ENCODE data around the gene CALN1.

Gene CALN1

GRCh38 chr7:72114129-72114528 is 298.0 kb downstream of the CALN1 start (continued):
- TF ChIP-seq OVOL3 (tag by site-specific recombination; IDR thresholded peaks at IDR 0.05) (no peak), ZNF211 (tag by site-specific recombination; IDR thresholded peaks at IDR 0.05; ENCODE audit: low read depth) (no peak), ZNF24 (tag by site-specific recombination; IDR thresholded peaks at IDR 0.05) (no peak)
- TF ChIP-seq, protein P1, sequence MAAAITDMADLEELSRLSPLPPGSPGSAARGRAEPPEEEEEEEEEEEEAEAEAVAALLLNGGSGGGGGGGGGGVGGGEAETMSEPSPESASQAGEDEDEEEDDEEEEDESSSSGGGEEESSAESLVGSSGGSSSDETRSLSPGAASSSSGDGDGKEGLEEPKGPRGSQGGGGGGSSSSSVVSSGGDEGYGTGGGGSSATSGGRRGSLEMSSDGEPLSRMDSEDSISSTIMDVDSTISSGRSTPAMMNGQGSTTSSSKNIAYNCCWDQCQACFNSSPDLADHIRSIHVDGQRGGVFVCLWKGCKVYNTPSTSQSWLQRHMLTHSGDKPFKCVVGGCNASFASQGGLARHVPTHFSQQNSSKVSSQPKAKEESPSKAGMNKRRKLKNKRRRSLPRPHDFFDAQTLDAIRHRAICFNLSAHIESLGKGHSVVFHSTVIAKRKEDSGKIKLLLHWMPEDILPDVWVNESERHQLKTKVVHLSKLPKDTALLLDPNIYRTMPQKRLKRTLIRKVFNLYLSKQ (tag by site-specific recombination; IDR thresholded peaks at IDR 0.05; ENCODE audit: borderline replicate concordance), result no peak

DNA sequence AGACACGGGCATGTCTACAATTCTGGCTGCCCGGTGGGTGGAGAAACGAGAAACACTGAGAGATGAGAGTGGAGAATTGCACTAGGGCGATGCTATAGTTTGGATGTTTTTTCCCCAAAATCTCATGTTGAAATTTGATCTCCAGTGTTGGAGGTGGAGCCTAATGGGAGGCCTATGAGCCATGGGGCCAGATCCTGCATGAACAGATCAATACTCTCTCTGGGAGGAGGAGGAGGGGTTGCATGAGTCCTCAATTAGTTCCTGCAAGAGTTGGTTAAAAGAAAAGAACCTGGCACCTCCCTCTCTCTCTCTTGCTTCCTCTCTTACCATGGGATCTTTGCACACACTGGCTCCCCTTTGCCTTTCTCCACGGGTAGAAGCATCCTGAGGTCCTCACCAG is 299.1 kb downstream of the CALN1 start:
- H3K4me3 ChIP-seq (ENCODE audit: low read depth, low read length), result no peak overlapping the region
- CTCF ChIA-PET, result no interaction called here
- POLR2A ChIA-PET, result no interaction called here
- no peaks in the 10 kb centered on the region for H3K9me3 ChIP-seq (ENCODE audit: control insufficient read depth, insufficient read depth, low read depth, low read length)
- TF ChIP-seq ZNF341 (tag by site-specific recombination; IDR thresholded peaks at IDR 0.05; ENCODE audit: low read depth) (no peak), ZNF324 (tag by site-specific recombination; IDR thresholded peaks at IDR 0.05) (no peak)
- H3K27ac ChIP-seq (ENCODE audit: extremely low read depth, low read depth, low read length), result no peak overlapping the region
- H3K36me3 ChIP-seq (ENCODE audit: control insufficient read depth in 2 of 2, insufficient read depth in 1 of 2, low read length in 2 of 2), result no peaks in the 10 kb centered on the region
- H3K4me1 ChIP-seq (ENCODE audit: control insufficient read depth, insufficient read depth, low read length), result no peaks in the 10 kb centered on the region

DNA sequence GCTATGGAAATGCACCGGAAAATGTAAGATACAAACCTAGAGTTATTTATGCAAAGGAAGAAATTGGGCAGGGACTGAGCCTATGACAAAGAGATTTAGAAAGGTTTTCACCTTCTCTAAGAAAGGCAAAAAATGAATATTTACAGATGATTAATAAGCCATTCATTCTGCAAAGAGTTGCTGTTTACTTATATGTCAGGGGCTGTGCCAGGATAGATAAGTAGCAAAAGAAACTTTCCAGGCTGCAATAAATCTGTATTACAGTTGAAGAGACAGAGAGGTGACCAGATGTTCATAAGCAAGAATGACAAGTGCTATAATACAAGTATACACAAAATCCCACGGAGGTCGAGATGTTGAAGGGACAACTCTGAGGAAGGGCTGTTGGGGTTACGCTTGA is 299.6 kb downstream of the CALN1 start:
- no peaks in the 10 kb centered on the region for H3K9me3 ChIP-seq (ENCODE audit: control insufficient read depth, insufficient read depth, low read depth, low read length)
- TF ChIP-seq ZNF37A (tag by site-specific recombination; IDR thresholded peaks at IDR 0.05) (no peak), HOXC10 (CRISPR knock-in tag; IDR thresholded peaks at IDR 0.05) (no peak), SP2 (tag by site-specific recombination; IDR thresholded peaks at IDR 0.05) (no peak), SCRT2 (tag by site-specific recombination; IDR thresholded peaks at IDR 0.05) (no peak), ZNF133 (tag by site-specific recombination; IDR thresholded peaks at IDR 0.05) (no peak), ZNF174 (tag by site-specific recombination; IDR thresholded peaks at IDR 0.05) (no peak), INSM2 (tag by site-specific recombination; IDR thresholded peaks at IDR 0.05) (no peak), ZNF169 (tag by site-specific recombination; IDR thresholded peaks at IDR 0.05) (no peak), ZNF768 (tag by site-specific recombination; IDR thresholded peaks at IDR 0.05) (no peak)
- TF ChIP-seq, protein P2, sequence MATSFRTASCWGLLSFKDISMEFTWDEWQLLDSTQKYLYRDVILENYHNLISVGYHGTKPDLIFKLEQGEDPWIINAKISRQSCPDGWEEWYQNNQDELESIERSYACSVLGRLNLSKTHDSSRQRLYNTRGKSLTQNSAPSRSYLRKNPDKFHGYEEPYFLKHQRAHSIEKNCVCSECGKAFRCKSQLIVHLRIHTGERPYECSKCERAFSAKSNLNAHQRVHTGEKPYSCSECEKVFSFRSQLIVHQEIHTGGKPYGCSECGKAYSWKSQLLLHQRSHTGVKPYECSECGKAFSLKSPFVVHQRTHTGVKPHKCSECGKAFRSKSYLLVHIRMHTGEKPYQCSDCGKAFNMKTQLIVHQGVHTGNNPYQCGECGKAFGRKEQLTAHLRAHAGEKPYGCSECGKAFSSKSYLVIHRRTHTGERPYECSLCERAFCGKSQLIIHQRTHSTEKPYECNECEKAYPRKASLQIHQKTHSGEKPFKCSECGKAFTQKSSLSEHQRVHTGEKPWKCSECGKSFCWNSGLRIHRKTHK (tag by site-specific recombination; IDR thresholded peaks at IDR 0.05), result no peak
- ChIA-PET POLR2A (no interaction called here), CTCF (no interaction called here)
- no peaks in the 10 kb centered on the region for H3K4me1 ChIP-seq (ENCODE audit: control insufficient read depth, insufficient read depth, low read length)
- no peak overlapping the region for H3K4me3 ChIP-seq (ENCODE audit: low read depth, low read length)
- H3K27ac ChIP-seq (ENCODE audit: extremely low read depth, low read depth, low read length), result no peak overlapping the region
- no peaks in the 10 kb centered on the region for H3K36me3 ChIP-seq (ENCODE audit: control insufficient read depth in 2 of 2, insufficient read depth in 1 of 2, low read length in 2 of 2)

GRCh38 chr7:72111086-72111485 is 301.1 kb downstream of the CALN1 start:
- CTCF ChIA-PET, result no interaction called here
- H3K4me3 ChIP-seq (ENCODE audit: low read depth, low read length), result no peak overlapping the region
- POLR2A ChIA-PET, result no interaction called here
- H3K36me3 ChIP-seq (ENCODE audit: control insufficient read depth in 2 of 2, insufficient read depth in 1 of 2, low read length in 2 of 2), result no peaks in the 10 kb centered on the region
- no peak overlapping the region for H3K27ac ChIP-seq (ENCODE audit: extremely low read depth, low read depth, low read length)
- H3K9me3 ChIP-seq (ENCODE audit: control insufficient read depth, insufficient read depth, low read depth, low read length), result no peaks in the 10 kb centered on the region
- no peaks in the 10 kb centered on the region for H3K4me1 ChIP-seq (ENCODE audit: control insufficient read depth, insufficient read depth, low read length)
- no peak for TF ChIP-seq BCL6B (tag by site-specific recombination; IDR thresholded peaks at IDR 0.05)
- no peak for TF ChIP-seq ZNF623 (tag by site-specific recombination; IDR thresholded peaks at IDR 0.05)
- TF ChIP-seq GFI1B (tag by site-specific recombination; IDR thresholded peaks at IDR 0.05), result no peak
- TF ChIP-seq ZBTB1 (tag by site-specific recombination; IDR thresholded peaks at IDR 0.05), result no peak
- no peak for TF ChIP-seq ZBTB8A (tag by site-specific recombination; IDR thresholded peaks at IDR 0.05)
- TF ChIP-seq, protein P3, sequence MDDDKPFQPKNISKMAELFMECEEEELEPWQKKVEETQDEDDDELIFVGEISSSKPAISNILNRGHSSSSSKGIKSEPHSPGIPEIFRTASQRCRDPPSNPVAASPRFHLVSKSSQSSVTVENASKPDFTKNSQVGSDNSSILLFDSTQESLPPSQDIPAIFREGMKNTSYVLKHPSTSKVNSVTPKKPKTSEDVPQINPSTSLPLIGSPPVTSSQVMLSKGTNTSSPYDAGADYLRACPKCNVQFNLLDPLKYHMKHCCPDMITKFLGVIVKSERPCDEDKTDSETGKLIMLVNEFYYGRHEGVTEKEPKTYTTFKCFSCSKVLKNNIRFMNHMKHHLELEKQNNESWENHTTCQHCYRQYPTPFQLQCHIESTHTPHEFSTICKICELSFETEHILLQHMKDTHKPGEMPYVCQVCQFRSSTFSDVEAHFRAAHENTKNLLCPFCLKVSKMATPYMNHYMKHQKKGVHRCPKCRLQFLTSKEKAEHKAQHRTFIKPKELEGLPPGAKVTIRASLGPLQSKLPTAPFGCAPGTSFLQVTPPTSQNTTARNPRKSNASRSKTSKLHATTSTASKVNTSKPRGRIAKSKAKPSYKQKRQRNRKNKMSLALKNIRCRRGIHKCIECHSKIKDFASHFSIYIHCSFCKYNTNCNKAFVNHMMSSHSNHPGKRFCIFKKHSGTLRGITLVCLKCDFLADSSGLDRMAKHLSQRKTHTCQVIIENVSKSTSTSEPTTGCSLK (tag by site-specific recombination; IDR thresholded peaks at IDR 0.05), result no peak
- TF ChIP-seq ZNF514 (tag by site-specific recombination; IDR thresholded peaks at IDR 0.05), result no peak
